Pancreas (tissue), 10 donors: ENCODE measurements around the gene CREBRF. TPM values are rescaled to one million over a fixed set of nuclear protein-coding genes. Genes with fewer than 3 reads are reported as not detected.

Source experiments
- ATAC-seq, 4 donors: fragments of 200-7000 bp; cut with Tn5 transposase; one replicate each; pipeline versions ENCODE4 v1.8.0 to v1.9.1; 2020; ENCODE audit warnings: mild to moderate bottlenecking in 4 of 4, moderate library complexity in 4 of 4
- DNase-seq, 6 donors: peaks; one replicate each; pipeline ENCODE4 v3.0.0-alpha.2; 2020
- FAIRE-seq: peaks from 2 replicates; lab custom pipeline; 2012; peaks lifted over from hg19 to GRCh38; lab: Jason Lieb, UNC
- H3K27ac ChIP-seq, 4 donors: fragments of 200-600 bp; sonication (generic); 1 replicate in 3 of 4; 2 replicates in 1 of 4; pipeline versions ENCODE4 v1.5.0 to v1.8.0; 2020
- H3K27me3 ChIP-seq, 4 donors: fragments of 200-600 bp; one replicate each; pipeline ENCODE4 v1.8.0; 2021
- H3K36me3 ChIP-seq, 3 donors: fragments of 200-600 bp; sonication (generic) in 1 of 3; one replicate each; pipeline versions ENCODE4 v1.5.0 to v1.8.0; 2020 to 2021
- H3K4me1 ChIP-seq, 3 donors: fragments of 200-600 bp; one replicate each; pipeline ENCODE4 v1.8.0; 2021
- H3K4me3 ChIP-seq, 4 donors: fragments of 200-600 bp; sonication (generic) in 2 of 4; one replicate each; pipeline versions ENCODE4 v1.5.0 to v1.8.0; 2020 to 2021
- H3K9me3 ChIP-seq, 4 donors: fragments of 200-600 bp; one replicate each; pipeline ENCODE4 v1.8.0; 2021
- WGBS, 2 donors: extraction: QIAGEN DNeasy Blood & Tissue Kit; methylation state at CpG; one replicate each; pipeline ENCODE4 v1.1.7; 2013; 5-methylcytosine and 5-hydroxymethylcytosine counted together
- intact Hi-C, 3 donors: fragments of 100-400 bp; cut with DNase I; formaldehyde crosslinking; loops; one replicate each; pipeline versions ENCODE4 v1.11.1 to v1.14.2; 2022
- polyA plus RNA-seq, 2 donors: library from polyadenylated mRNA; stranded (reverse); fragments of 200-250 nt; gene quantifications; one replicate each; pipeline ENCODE4 v1.2.3, GENCODE V29; 2013
- total RNA-seq, 6 donors: library from RNA; stranded (reverse); fragmentation: NEBNext Ultra II Directional in 4 of 6; extraction: Animal tissue kit (Norgen Biotek cat#: 25700) in 4 of 6; gene quantifications; one replicate each; pipeline versions ENCODE4 v1.2.1 to v1.2.4, GENCODE V29; 2021 to 2023
- TF ChIP-seq, protein P1 (sequence below), 4 donors: fragments of 200-600 bp; sonication (generic) in 3 of 4; IDR thresholded peaks; one replicate each; pipeline versions ENCODE4 v1.5.0 to v1.8.0; 2021; ENCODE audit warnings: antibody characterized with exemption in 4 of 4
- donor health status: healthy with polysubstance abuse.
- donor health status: DM: no; HTN: no; CAD: no; lungs with moderate emphysema.
- donor health status: DM: no; HTN: no; CAD: no.
- donor health status: control.
- donor health status: control.
- donor health status: Bipolar disorder and iron deficiency.
- donor health status: DM: yes; HTN: yes; CAD: no.
- donor health status: DM: no; HTN: no; CAD: no.
- donor health status: DM: no; HTN: no; CAD: no.
- donor health status: DM: yes; HTN: yes; CAD: no.

CREBRF gene
- total and polyA plus RNA-seq, 8 donors = 3.6 to 21.4 (median 11.3) TPM

DNA sequence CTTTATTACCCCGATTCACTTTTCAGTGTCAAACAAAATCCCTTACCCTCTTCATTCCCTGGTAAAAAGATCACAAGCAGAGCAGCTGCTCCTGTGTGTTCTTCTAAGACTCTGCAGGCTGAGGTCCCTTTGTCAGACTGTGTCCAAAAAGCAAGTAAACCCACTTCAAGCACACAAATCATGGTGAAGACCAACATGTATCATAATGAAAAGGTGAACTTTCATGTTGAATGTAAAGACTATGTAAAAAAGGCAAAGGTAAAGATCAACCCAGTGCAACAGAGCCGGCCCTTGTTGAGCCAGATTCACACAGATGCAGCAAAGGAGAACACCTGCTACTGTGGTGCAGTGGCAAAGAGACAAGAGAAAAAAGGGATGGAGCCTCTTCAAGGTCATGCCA lies 34.5 kb downstream of the CREBRF start:
- Histone ChIP-seq H3K4me3 (no peak overlapping the region), H3K27me3 (no peaks in the 10 kb centered on the region), H3K36me3 (peaks cover 0 to 17% (median 9%) of the 10 kb centered on the region in 3 donors), H3K9me3 (no peaks in the 10 kb centered on the region), H3K27ac (no peak overlapping the region), H3K4me1 (peaks cover 6 to 17% (median 8%) of the 10 kb centered on the region in 3 donors)
- FAIRE-seq (no peak), DNase-seq (no peak), ATAC-seq (no peak)
- TF ChIP-seq, protein P1, sequence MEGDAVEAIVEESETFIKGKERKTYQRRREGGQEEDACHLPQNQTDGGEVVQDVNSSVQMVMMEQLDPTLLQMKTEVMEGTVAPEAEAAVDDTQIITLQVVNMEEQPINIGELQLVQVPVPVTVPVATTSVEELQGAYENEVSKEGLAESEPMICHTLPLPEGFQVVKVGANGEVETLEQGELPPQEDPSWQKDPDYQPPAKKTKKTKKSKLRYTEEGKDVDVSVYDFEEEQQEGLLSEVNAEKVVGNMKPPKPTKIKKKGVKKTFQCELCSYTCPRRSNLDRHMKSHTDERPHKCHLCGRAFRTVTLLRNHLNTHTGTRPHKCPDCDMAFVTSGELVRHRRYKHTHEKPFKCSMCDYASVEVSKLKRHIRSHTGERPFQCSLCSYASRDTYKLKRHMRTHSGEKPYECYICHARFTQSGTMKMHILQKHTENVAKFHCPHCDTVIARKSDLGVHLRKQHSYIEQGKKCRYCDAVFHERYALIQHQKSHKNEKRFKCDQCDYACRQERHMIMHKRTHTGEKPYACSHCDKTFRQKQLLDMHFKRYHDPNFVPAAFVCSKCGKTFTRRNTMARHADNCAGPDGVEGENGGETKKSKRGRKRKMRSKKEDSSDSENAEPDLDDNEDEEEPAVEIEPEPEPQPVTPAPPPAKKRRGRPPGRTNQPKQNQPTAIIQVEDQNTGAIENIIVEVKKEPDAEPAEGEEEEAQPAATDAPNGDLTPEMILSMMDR (IDR thresholded peaks at IDR 0.05) = no peak
- intact Hi-C loops = no loop called here
- WGBS, 2 donors = 93 to 95% methylated on average over 2 of the region's 2 CpGs

DNA sequence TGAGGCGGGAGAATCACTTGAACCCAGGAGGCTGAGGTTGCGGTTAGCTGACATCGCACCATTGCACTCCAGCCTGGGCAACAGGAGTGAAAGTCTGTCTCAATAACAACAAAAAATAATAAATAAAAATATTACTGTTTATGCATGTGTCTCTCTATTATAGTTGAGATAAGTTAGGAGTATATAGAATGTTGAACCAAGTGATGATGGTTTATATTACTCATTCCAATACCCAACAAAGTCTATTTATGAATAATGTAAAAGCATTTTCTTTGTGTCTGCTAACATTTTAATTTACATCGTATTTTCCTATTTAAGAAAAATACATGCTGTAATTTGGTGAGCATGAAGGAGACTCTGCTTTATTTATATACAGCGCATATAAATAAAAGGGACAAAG lies 35.8 kb downstream of the CREBRF start:
- Histone ChIP-seq H3K27ac (no peak overlapping the region), H3K9me3 (no peaks in the 10 kb centered on the region), H3K4me1 (peaks cover 6 to 17% (median 8%) of the 10 kb centered on the region in 3 donors), H3K36me3 (peaks cover 0 to 12% (median 9%) of the 10 kb centered on the region in 3 donors), H3K27me3 (no peaks in the 10 kb centered on the region), H3K4me3 (no peak overlapping the region)
- FAIRE-seq = no peak
- no peak for DNase-seq
- TF ChIP-seq, protein P1 (IDR thresholded peaks at IDR 0.05) = no peak
- ATAC-seq = no peak
- intact Hi-C loops = no loop called here
- 95 to 96% methylated on average over 5 of the region's 5 CpGs for WGBS, 2 donors

DNA sequence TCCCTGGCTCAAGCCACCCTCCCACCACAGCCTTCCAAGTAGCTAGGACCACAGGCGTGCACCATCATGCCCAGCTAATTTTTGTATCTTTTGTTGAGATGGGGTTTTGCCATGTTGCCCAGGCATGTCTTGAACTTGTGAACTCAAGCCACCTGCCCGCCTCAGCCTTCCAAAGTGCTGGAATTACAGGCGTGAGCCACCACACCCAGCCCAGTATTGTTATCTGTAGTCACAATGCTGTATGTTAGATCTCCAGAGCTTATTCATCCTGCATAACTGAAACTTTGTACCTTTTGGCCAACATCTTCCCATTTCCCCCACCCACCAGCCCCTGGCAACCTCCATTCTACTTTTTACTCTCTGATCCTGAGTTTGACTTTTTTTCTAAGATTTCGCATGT lies 37.5 kb downstream of the CREBRF start:
- intact Hi-C loops = no loop called here
- 71 to 74% methylated on average over 4 of the region's 4 CpGs for WGBS, 2 donors
- no peaks in the 10 kb centered on the region for H3K9me3 ChIP-seq
- no peak for FAIRE-seq
- peaks cover 6 to 19% (median 8%) of the 10 kb centered on the region in 3 donors for H3K4me1 ChIP-seq
- TF ChIP-seq, protein P1 (IDR thresholded peaks at IDR 0.05) = no peak
- H3K27ac ChIP-seq = peak overlapping the region in 2 of 4 donors; percentile 26 to 46
- no peak overlapping the region for H3K4me3 ChIP-seq
- DNase-seq = no peak
- ATAC-seq = peak; percentile 28 to 68 (median 56)
- peaks cover 0 to 12% (median 9%) of the 10 kb centered on the region in 3 donors for H3K36me3 ChIP-seq
- no peaks in the 10 kb centered on the region for H3K27me3 ChIP-seq

DNA sequence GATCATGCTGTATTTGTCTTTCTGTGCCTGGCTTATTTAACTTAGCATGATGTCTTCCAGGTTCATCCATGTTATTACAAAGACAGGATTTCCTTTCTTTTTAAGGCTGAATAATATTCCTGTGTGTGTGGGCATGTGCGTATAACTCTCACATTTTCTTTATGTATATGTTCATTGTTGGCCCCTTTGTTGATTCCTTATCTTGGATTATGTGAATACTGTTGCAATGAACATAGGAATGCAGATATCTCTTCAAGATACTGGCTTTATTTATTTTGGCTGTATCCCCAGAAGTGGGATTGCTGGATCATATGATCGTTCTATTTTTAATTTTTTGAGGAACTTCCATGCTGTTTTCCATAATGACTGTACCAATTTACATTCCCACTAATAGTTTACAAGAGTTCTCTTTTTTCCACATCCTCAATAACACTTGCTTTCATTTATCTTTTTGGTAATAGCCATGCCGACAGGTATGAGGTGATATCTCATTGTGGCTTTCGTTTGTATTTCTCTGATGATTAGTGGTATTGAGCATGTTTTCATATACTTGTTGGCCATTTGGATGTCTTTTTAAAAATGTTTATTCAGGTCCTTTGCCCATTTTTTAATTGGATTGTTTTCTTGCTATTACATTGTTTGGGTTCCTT lies 38.0 kb downstream of the CREBRF start:
- H3K4me1 ChIP-seq = peaks cover 6 to 19% (median 8%) of the 10 kb centered on the region in 3 donors
- H3K36me3 ChIP-seq = peaks cover 0 to 12% (median 9%) of the 10 kb centered on the region in 3 donors
- FAIRE-seq (peak; percentile 86), ATAC-seq (peak; percentile 72 to 86 (median 80)), DNase-seq (no peak)
- WGBS, 2 donors = 10 to 18% methylated on average over 4 of the region's 4 CpGs
- H3K4me3 ChIP-seq = no peak overlapping the region
- TF ChIP-seq, protein P1 (IDR thresholded peaks at IDR 0.05) = no peak
- H3K27ac ChIP-seq = peak overlapping the region in 2 of 4 donors; percentile 28 to 48
- no peaks in the 10 kb centered on the region for H3K9me3 ChIP-seq
- no peaks in the 10 kb centered on the region for H3K27me3 ChIP-seq
- intact Hi-C loops = no loop called here

DNA sequence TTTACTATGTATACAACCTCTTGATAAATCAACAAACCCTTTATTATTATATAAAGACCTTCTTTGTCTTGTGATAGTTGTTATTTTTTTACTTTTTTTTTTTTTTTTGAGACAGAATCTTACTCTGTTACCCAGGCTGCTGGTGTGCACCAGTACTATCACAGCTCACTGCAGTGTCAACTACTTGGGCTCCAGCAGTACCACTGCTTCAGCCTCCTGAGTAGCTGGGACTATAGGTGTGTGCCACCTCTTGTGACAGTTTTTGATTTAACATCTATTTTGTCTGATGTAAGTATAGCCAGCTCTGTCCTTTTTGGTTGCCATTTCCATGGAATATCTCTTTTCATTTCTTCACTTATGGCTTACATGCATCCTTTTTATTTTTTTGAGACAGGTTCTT lies 42.6 kb downstream of the CREBRF start:
- Histone ChIP-seq H3K4me3 (no peak overlapping the region), H3K27me3 (no peaks in the 10 kb centered on the region), H3K27ac (no peak overlapping the region), H3K9me3 (no peaks in the 10 kb centered on the region), H3K36me3 (no peaks in the 10 kb centered on the region), H3K4me1 (peaks cover 6 to 14% (median 8%) of the 10 kb centered on the region in 3 donors)
- FAIRE-seq (no peak), DNase-seq (no peak), ATAC-seq (no peak)
- TF ChIP-seq, protein P1 (IDR thresholded peaks at IDR 0.05) = no peak
- intact Hi-C loops = no loop called here
